HUES64 (cell line): ENCODE measurements around the gene EOMES.

Source experiments
- H3K27ac ChIP-seq: 2 replicates; pipeline ENCODE4 v1.7.0; 2013; ENCODE audit warnings: low read depth, low read length, inconsistent platforms
- H3K27me3 ChIP-seq: 2 replicates; pipeline ENCODE4 v1.6.1; 2013; ENCODE audit warnings: mild to moderate bottlenecking, low read length; ENCODE audit not compliant: insufficient read depth
- H3K36me3 ChIP-seq: 2 replicates; pipeline ENCODE4 v1.6.1; 2013; ENCODE audit warnings: mild to moderate bottlenecking, low read length; ENCODE audit not compliant: insufficient read depth
- H3K4me1 ChIP-seq: 2 replicates; pipeline ENCODE4 v1.6.1; 2013; ENCODE audit warnings: mild to moderate bottlenecking, low read length, moderate library complexity; ENCODE audit not compliant: insufficient read depth
- H3K4me3 ChIP-seq: 2 replicates; pipeline ENCODE4 v1.5.1; 2013; ENCODE audit warnings: mild to moderate bottlenecking, low read length, moderate library complexity
- H3K9ac ChIP-seq: 2 replicates; pipeline ENCODE4 v1.6.1; 2013; ENCODE audit warnings: mild to moderate bottlenecking, low read depth, low read length
- H3K9me3 ChIP-seq: 2 replicates; pipeline ENCODE4 v1.6.1; 2013; ENCODE audit warnings: low read depth, low read length; ENCODE audit not compliant: insufficient read depth
- WGBS: fragments of 150-250, 120-280 bp; methylation state at CpG from one replicate; pipeline ENCODE4 v1.1.7; 2013; ENCODE audit warnings: missing lambda C conversion rate; 5-methylcytosine and 5-hydroxymethylcytosine counted together

EOMES gene

DNA sequence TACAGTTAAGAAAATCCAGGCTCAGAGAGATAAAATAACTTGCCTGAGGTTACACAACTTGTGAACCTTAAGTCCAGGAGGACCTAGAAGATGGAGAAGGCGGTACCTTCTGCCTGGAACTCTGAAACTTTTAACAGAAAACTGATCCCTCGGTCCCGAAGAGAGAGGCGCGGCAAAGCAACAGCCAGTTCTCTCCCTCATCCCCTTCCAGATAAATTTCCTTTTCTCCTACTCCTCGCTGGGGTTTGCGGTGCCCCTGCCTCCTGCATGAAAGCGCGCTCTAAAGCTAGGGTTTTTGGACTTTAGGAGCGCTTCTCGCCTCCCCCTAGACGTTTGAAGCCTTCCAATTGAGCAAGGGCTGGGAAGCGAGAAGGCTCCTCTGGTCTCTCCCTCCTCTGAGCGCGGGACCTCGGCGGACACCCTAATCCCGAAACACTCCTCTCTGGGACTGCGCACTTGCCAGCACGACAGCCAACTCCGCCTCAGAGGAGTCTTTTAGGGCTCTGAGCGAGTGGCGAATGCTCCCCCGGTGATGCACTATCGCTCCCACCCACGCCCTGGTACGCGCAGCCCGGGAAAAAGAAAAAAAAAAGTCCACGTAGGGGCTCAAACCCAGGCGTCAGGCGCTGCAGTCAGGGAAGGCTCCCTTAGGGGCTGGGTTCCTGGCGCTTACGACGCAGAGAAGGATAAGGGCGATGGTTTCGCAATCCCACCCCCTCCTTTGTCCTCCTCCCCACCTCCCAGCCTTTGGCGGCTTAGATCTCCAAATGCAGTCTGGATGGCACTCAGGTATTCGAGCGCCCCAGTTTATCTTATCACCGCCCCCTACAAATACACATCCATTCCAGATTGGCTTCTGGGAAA is 7.9 kb upstream of the EOMES start:
- under 1% methylated on average over 41 of the region's 41 CpGs for WGBS
- Histone ChIP-seq H3K4me1 (peaks cover 51% of the 10 kb centered on the region), H3K27me3 (peaks cover 98% of the 10 kb centered on the region), H3K9me3 (no peaks in the 10 kb centered on the region), H3K27ac (no peak overlapping the region), H3K36me3 (no peaks in the 10 kb centered on the region), H3K9ac (no peak overlapping the region), H3K4me3 (peak overlapping the region; percentile 41)

DNA sequence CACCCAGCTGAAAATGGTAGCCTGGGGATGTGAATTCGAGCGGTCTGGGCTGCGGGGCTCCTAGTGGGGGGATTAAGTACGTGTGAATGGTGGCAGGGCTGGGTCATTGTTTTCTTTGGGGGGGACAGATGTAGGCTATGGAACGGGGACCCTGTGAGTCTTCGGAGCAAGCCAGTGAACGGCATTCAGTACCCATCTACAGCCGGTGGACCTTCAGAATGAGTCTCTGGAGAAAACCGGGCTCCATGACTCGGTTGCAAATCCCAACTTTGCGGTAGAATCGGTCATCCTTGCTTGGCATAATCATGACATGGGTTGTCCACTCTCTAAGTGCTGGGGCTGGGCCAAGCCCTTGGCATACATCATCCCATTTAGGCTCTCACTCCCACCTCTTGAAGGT is 7.2 kb upstream of the EOMES start:
- no peak overlapping the region for H3K27ac ChIP-seq
- peak overlapping the region; percentile 41 for H3K4me3 ChIP-seq
- H3K9ac ChIP-seq = no peak overlapping the region
- H3K27me3 ChIP-seq = peaks cover 100% of the 10 kb centered on the region
- 1% methylated on average over 12 of the region's 12 CpGs for whole genome bisulfite sequencing
- H3K36me3 ChIP-seq = no peaks in the 10 kb centered on the region
- peaks cover 56% of the 10 kb centered on the region for H3K4me1 ChIP-seq
- H3K9me3 ChIP-seq = no peaks in the 10 kb centered on the region

DNA sequence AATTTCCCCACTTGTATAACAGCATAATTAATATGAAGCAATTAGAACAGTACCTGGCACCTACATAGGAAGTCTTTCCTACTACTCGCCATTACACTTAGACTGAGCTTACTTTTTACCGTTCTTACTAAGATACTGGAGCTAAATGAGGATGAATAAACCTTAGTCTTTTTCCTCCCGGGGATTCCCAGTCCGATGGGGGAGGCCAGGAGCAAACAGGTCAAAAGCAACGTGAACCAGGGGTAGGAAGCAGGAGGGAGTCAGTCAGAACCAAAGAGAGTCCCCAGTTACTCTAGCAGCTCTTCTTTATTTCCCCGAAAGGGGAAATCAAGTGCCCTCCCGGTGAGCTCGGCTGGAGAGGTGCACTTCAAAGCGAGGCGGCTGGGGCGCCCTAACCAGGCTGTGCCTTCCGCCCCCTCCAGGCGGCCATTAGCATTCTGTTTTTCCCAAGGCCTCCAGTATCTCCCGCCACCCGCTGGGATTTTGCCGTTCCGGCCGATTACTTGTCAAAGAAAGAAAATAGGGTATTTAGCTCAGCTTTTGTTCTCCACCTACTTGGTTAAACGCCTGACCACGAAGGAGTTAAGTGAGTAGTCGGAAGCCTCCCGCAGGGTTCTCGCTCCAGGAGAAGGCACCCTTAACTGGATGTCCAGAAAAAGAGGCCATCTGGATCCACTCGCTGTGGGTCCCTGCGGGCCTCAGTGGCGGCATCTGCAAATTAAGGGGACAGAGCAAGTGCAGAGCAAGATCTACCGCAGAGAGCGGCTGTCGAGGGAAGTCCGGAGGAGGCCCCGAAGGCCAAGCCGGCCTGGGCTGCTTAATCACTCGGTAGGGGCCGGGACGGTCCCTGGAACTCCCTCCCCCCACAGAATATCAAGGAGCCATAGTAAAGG is 6.3 kb upstream of the EOMES start:
- Histone ChIP-seq H3K27me3 (peaks cover 100% of the 10 kb centered on the region), H3K36me3 (no peaks in the 10 kb centered on the region), H3K9ac (no peak overlapping the region), H3K4me1 (peaks cover 63% of the 10 kb centered on the region), H3K27ac (peak overlapping the region; percentile 73; the same call in 1 of the 2 replicates), H3K4me3 (peak overlapping the region; percentile 27), H3K9me3 (no peaks in the 10 kb centered on the region)
- WGBS = under 1% methylated on average over 35 of the region's 35 CpGs

DNA sequence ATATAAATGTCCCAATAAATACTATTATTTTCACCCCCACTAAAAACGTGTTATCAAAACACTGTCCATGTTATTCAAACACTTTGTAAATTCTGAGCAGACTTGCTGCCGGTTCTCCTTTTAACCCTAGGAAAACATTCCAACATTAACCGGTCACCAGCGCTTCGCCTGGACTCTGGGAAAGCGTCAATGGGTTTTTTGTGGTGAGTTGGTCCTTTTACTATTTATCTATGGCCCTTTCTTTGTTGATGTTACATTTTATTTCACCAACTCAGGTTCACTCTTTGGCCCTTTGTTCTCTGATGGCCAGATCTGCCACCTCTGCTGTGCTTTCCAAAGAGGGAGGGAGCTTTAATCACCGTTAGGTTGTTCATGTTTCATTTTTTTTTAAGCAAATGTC is 4.1 kb upstream of the EOMES start:
- Histone ChIP-seq H3K4me3 (no peak overlapping the region), H3K4me1 (peaks cover 63% of the 10 kb centered on the region), H3K27ac (no peak overlapping the region), H3K9me3 (no peaks in the 10 kb centered on the region), H3K36me3 (no peaks in the 10 kb centered on the region), H3K27me3 (peaks cover 100% of the 10 kb centered on the region), H3K9ac (no peak overlapping the region)
- WGBS = 9% methylated on average over 3 of the region's 7 CpGs

DNA sequence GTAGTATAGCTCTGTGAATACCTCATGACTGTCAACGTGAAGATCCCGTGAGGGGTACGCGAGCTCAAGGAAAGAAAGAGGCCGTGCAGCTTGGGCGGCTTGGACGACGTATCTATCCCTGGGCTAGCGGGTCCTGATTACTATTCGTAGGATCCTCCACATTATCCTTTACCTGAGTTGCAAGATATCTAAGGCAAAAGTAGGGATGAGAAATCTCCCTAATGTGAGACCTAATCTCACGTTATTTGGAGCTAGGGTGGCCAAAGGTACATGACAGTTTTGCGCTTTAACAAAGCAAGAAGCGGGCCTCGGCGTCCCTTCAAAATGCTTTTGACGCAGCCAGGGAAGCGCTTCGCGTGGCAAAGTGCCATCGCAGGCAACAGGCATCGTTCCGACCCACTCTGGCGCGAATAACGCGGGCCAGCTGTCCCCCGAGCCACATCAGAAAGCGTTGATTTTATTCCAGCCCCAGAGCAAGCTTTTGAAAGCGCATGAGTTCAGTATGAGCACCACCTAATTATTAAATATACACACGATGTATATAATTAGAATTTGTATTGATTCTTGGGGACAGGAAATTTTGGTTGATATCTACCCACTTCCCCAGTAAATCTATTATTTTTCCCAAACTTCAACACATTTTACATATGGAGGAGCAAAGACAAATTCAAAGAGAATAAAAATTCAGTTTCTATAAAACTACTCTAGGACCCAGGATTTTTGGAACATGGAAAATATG is 2.5 kb upstream of the EOMES start:
- H3K36me3 ChIP-seq = no peaks in the 10 kb centered on the region
- H3K27ac ChIP-seq = no peak overlapping the region
- no peaks in the 10 kb centered on the region for H3K9me3 ChIP-seq
- WGBS = 16% methylated on average over 28 of the region's 30 CpGs
- no peak overlapping the region; the same call in 1 of the 2 replicates for H3K4me3 ChIP-seq
- H3K9ac ChIP-seq = no peak overlapping the region
- peaks cover 100% of the 10 kb centered on the region for H3K27me3 ChIP-seq
- H3K4me1 ChIP-seq = peaks cover 71% of the 10 kb centered on the region

DNA sequence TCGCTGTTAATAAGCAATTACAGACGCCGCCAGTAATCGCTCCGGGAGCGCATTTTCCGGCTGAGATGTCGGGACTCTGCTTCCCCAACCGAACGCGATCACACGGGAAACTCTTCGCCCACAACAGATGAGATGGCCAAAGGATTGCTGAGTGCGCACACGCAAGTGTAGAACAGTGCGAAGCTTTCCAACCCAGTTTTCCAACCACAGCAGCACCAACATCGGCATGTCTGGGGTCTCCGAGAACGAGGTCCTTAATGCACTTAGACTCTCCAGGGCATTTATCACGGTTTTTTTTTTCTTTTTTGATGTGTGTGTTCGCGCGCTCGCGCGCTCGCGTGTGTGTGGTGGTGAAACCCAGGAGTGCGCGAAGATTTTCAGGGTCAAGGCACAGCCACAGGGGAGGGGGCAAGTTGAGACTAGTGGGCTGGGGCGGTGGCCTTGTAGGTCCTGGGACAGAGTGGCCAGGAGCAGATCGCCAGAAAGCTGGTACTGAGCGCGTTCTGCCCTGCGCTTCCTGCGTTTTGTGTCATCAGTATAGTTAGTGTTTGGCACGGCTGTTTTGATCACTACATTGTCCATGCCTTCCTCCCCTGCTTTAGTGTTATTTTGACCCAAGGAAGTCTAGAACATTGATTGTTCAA is 1.8 kb upstream of the EOMES start:
- Histone ChIP-seq H3K36me3 (no peaks in the 10 kb centered on the region), H3K4me3 (peak overlapping the region; percentile 56), H3K9me3 (no peaks in the 10 kb centered on the region), H3K4me1 (peaks cover 71% of the 10 kb centered on the region), H3K27me3 (peaks cover 100% of the 10 kb centered on the region), H3K9ac (no peak overlapping the region), H3K27ac (no peak overlapping the region)
- 12% methylated on average over 37 of the region's 37 CpGs for WGBS

DNA sequence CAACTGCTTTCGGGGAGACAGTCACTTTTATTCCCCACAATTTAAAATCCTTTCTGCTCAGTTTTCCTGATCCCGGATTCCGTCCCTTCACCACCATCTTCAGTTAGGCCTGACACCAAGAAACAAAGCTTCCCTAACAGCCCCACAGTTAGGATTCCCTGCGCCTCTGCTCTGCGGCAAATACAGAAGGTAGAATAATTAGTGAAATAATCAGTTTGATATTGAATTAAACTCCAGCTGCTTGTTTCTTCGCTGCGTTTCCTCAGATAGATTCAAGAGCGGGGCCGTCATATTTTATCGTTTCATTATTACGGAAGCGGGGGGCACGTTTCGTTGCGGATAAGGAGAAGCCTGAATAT is 1.3 kb upstream of the EOMES start:
- Histone ChIP-seq H3K4me1 (peaks cover 71% of the 10 kb centered on the region), H3K36me3 (no peaks in the 10 kb centered on the region), H3K9me3 (no peaks in the 10 kb centered on the region), H3K4me3 (peak overlapping the region; percentile 56), H3K9ac (no peak overlapping the region), H3K27ac (no peak overlapping the region), H3K27me3 (peaks cover 100% of the 10 kb centered on the region)
- 14% methylated on average over 15 of the region's 15 CpGs for WGBS

DNA sequence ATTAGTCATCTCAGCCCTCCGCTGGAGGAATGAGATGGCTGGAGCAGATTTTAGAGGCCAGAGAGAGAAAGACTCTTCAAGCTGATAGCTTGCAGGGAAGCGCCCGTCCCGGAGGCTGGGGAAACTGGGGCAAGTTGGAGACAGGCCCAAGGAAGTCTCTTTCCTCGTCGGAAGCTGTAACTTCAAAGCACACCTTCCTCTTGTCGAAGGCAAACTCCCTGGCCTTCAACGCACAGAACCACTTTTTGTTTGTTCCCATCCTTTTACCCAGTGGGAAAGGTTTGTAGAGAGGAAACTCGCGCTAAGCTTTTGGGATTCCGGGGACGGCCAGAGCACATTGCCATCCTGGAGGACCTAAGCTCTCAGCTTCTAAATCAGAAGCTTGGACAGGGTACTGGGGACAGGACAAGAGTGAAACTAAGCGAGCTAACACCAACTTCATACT is 900 bp upstream of the EOMES start:
- no peak overlapping the region for H3K9ac ChIP-seq
- peaks cover 100% of the 10 kb centered on the region for H3K27me3 ChIP-seq
- H3K27ac ChIP-seq = no peak overlapping the region
- H3K4me3 ChIP-seq = peak overlapping the region; percentile 56
- H3K4me1 ChIP-seq = peaks cover 71% of the 10 kb centered on the region
- H3K36me3 ChIP-seq = no peaks in the 10 kb centered on the region
- 8% methylated on average over 12 of the region's 13 CpGs for whole genome bisulfite sequencing
- H3K9me3 ChIP-seq = no peaks in the 10 kb centered on the region

DNA sequence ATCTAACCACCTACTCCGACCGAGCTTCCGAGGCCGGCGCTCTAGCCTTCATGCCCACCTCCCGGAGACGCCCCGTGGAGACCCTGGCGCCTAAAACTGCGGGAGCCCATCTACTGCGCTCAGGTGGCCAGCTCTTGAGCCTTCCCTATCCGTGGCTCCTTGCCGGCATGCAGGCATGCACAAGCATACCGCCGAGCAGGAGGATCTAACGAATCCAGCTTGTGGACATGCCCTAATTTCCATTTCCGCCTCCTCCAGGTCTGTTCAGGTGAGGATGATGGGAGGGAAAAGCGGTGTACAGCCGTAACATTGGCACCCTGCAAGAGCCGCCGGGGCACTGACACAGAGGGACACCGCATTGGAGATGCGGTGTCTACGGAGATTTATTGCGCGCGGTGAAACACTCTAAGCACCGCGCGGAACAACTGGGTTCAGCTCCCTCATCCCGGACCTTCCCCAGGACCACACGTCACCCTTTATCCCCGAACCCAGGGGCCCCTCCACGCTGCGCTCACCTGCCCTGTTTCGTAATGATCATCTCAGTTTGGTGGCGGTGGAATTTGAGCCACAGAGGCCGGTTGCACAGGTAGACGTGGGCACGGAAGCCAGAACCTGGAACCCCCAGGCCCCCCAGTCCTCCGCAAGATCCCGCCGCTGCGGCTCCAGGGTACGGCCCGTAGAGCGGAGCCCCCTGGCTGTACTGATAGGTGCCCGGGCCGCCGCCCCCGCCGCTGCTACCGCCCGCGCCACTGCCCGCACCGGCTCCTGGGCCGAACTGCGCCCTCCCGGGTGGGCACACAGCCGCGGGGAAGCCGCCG is 1.0 kb downstream of the EOMES start:
- peaks cover 100% of the 10 kb centered on the region for H3K27me3 ChIP-seq
- H3K27ac ChIP-seq = no peak overlapping the region
- peaks cover 71% of the 10 kb centered on the region for H3K4me1 ChIP-seq
- under 1% methylated on average over 64 of the region's 64 CpGs for WGBS
- no peaks in the 10 kb centered on the region for H3K9me3 ChIP-seq
- H3K36me3 ChIP-seq = no peaks in the 10 kb centered on the region
- no peak overlapping the region for H3K9ac ChIP-seq
- H3K4me3 ChIP-seq = peak overlapping the region; percentile 56
